Trophoblast cell (in vitro differentiated cells and primary cell): Measurements from ENCODE around the gene ARHGAP9.
"Not testable (repeated sequence)": the region's sequence is repeated elsewhere in the genome, so short reads cannot be mapped to it uniquely, and the experiment has no call there.

Source experiments
- DNase-seq, 2 donors: peaks; one replicate each; pipeline ENCODE4 v3.0.0-alpha.2; 2016
- H2AFZ ChIP-seq: 2 replicates; pipeline ENCODE4 v1.6.1; 2013; ENCODE audit warnings: low read length, moderate library complexity, mild to moderate bottlenecking; ENCODE audit not compliant: insufficient read depth, poor library complexity
- H2AK5ac ChIP-seq: 2 replicates; pipeline ENCODE4 v1.6.1; 2013; ENCODE audit warnings: mild to moderate bottlenecking, low read length
- H2BK120ac ChIP-seq: 2 replicates; pipeline ENCODE4 v1.6.1; 2013; ENCODE audit warnings: low read length, mild to moderate bottlenecking, moderate library complexity; ENCODE audit not compliant: insufficient read depth, poor library complexity
- H2BK12ac ChIP-seq: 2 replicates; pipeline ENCODE4 v1.6.1; 2013; ENCODE audit warnings: mild to moderate bottlenecking, low read length, moderate library complexity
- H2BK5ac ChIP-seq: 2 replicates; pipeline ENCODE4 v1.6.1; 2013; ENCODE audit warnings: low read length, low read depth, moderate library complexity, mild to moderate bottlenecking; ENCODE audit not compliant: poor library complexity
- H3K14ac ChIP-seq: 2 replicates; pipeline ENCODE4 v1.6.1; 2013; ENCODE audit warnings: mild to moderate bottlenecking, low read length
- H3K18ac ChIP-seq: 2 replicates; pipeline ENCODE4 v1.6.1; 2013; ENCODE audit warnings: mild to moderate bottlenecking, low read length
- H3K23ac ChIP-seq: 2 replicates; pipeline ENCODE4 v1.6.1; 2013; ENCODE audit warnings: low read length
- H3K27ac ChIP-seq: 2 replicates; pipeline ENCODE4 v1.5.1; 2013; ENCODE audit warnings: low read depth, mild to moderate bottlenecking, inconsistent platforms, low read length, moderate library complexity
- H3K27me3 ChIP-seq: 2 replicates; pipeline ENCODE4 v1.6.1; 2013; ENCODE audit warnings: inconsistent platforms, mild to moderate bottlenecking, low read length, moderate library complexity; ENCODE audit not compliant: insufficient read depth
- H3K36me3 ChIP-seq, 2 experiments: 1 replicate in 1 of 2; 2 replicates in 1 of 2; pipeline ENCODE4 v1.6.1; 2013; ENCODE audit warnings: low read length in 2 of 2, mild to moderate bottlenecking in 2 of 2, moderate library complexity in 1 of 2; ENCODE audit not compliant: insufficient read depth in 2 of 2, control insufficient read depth in 1 of 2
- H3K4ac ChIP-seq: 2 replicates; pipeline ENCODE4 v1.6.1; 2013; ENCODE audit warnings: low read depth, mild to moderate bottlenecking, low read length, moderate library complexity
- H3K4me1 ChIP-seq, 2 experiments: 1 replicate in 1 of 2; 2 replicates in 1 of 2; pipeline ENCODE4 v1.6.1; 2013; ENCODE audit warnings: low read length in 2 of 2, mild to moderate bottlenecking in 2 of 2, moderate library complexity in 1 of 2; ENCODE audit not compliant: insufficient read depth in 2 of 2, control insufficient read depth in 1 of 2
- H3K4me2 ChIP-seq: 2 replicates; pipeline ENCODE4 v1.6.1; 2013; ENCODE audit warnings: inconsistent platforms, mild to moderate bottlenecking, low read length, moderate library complexity
- H3K4me3 ChIP-seq: 2 replicates; pipeline ENCODE4 v1.5.1; 2013; ENCODE audit warnings: mild to moderate bottlenecking, low read depth, low read length, inconsistent platforms
- H3K79me1 ChIP-seq: one replicate; pipeline ENCODE4 v1.6.1; 2013; ENCODE audit warnings: low read length
- H3K79me2 ChIP-seq: 2 replicates; pipeline ENCODE4 v1.6.1; 2013; ENCODE audit warnings: low read length, mild to moderate bottlenecking; ENCODE audit not compliant: control insufficient read depth, insufficient read depth, poor library complexity
- H3K9ac ChIP-seq: 2 replicates; pipeline ENCODE4 v1.6.1; 2013; ENCODE audit warnings: mild to moderate bottlenecking, low read length
- H3K9me3 ChIP-seq: 2 replicates; pipeline ENCODE4 v1.6.1; 2013; ENCODE audit warnings: low read depth, mild to moderate bottlenecking, control low read depth, inconsistent platforms, low read length; ENCODE audit not compliant: insufficient read depth
- H4K12ac ChIP-seq: 2 replicates; pipeline ENCODE4 v1.6.1; 2013; ENCODE audit warnings: low read depth, mild to moderate bottlenecking, low read length, moderate library complexity
- H4K8ac ChIP-seq: 2 replicates; pipeline ENCODE4 v1.6.1; 2013; ENCODE audit warnings: low read depth, mild to moderate bottlenecking, low read length, moderate library complexity
- H4K91ac ChIP-seq: one replicate; pipeline ENCODE4 v1.6.1; 2013; ENCODE audit warnings: low read depth, mild to moderate bottlenecking, low read length, moderate library complexity
- WGBS: extraction: QIAGEN DNeasy Blood & Tissue Kit; methylation state at CpG from one replicate; pipeline ENCODE4 v1.1.7; 2013; ENCODE audit warnings: missing lambda C conversion rate; ENCODE audit not compliant: insufficient read length, insufficient coverage; ENCODE audit errors: extremely low coverage; 5-methylcytosine and 5-hydroxymethylcytosine counted together

Gene ARHGAP9

GRCh38 chr12:57507796-57508195 is 28.1 kb upstream of the ARHGAP9 start:
- not testable (repeated sequence) for H3K79me1 ChIP-seq, H2AK5ac ChIP-seq, H3K4me2 ChIP-seq, DNase-seq, H3K9me3 ChIP-seq, H3K79me2 ChIP-seq, H3K27ac ChIP-seq, H2BK12ac ChIP-seq, H3K9ac ChIP-seq, H2BK5ac ChIP-seq, H3K4me1 ChIP-seq, H2BK120ac ChIP-seq, H3K4ac ChIP-seq, H4K91ac ChIP-seq, H4K8ac ChIP-seq, H3K14ac ChIP-seq, H3K4me3 ChIP-seq, H3K18ac ChIP-seq, H4K12ac ChIP-seq, H3K27me3 ChIP-seq, H3K23ac ChIP-seq, H2AFZ ChIP-seq
- no CpG with 5 or more reads among the region's 28 CpGs for WGBS
- peaks cover 58 to 60% of the 10 kb centered on the region in 2 experiments for H3K36me3 ChIP-seq

GRCh38 chr12:57506541-57506940 is 26.9 kb upstream of the ARHGAP9 start:
- H3K14ac ChIP-seq, H3K4ac ChIP-seq, H3K4me1 ChIP-seq, DNase-seq, H2BK120ac ChIP-seq, H2BK12ac ChIP-seq, H2AFZ ChIP-seq, H2BK5ac ChIP-seq, H3K4me3 ChIP-seq, H4K91ac ChIP-seq, H3K23ac ChIP-seq, H2AK5ac ChIP-seq, H3K18ac ChIP-seq, H4K8ac ChIP-seq, H3K9me3 ChIP-seq, H4K12ac ChIP-seq, H3K79me1 ChIP-seq, H3K79me2 ChIP-seq, H3K9ac ChIP-seq, H3K27ac ChIP-seq, H3K4me2 ChIP-seq, H3K27me3 ChIP-seq: not testable (repeated sequence)
- WGBS = no CpG with 5 or more reads among the region's 4 CpGs
- peaks cover 60 to 61% of the 10 kb centered on the region in 2 experiments for H3K36me3 ChIP-seq

DNA sequence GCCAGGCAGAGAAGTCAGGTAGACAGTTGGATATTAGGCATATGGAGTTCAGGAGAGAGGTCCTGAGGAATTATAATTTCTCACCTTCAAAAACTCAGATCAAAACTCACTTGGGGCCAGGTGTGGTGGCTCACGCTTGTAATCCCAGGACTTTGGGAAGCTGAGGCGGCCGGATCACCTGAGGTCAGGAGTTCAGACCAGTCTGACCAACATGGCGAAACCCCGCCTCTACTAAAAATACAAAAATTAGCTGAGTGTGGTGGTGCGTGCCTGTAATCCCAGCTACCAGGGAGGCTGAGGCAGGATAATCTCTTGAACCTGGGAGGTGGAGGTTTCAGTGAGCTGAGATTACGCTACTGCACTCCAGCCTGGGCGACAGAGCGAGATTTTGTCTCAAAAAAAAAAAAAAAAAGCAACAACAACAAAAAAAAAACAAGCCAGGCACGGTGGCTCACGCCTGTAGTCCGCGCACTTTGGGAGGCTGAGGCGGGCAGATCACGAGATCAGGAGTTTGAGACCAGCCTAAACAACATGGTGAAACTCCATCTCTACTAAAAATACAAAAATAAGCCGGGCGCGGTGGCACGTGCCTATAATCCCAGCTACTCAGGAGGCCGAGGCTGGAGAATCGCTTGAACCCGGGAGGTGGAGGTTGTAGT is 22.8 kb upstream of the ARHGAP9 start:
- H3K79me1 ChIP-seq, H3K79me2 ChIP-seq, H3K23ac ChIP-seq, H4K91ac ChIP-seq, H2AK5ac ChIP-seq, H3K9me3 ChIP-seq, H3K14ac ChIP-seq, H3K27ac ChIP-seq, H3K4me3 ChIP-seq, H2BK120ac ChIP-seq, H3K4me2 ChIP-seq, H3K27me3 ChIP-seq, H2AFZ ChIP-seq, H3K9ac ChIP-seq, H2BK5ac ChIP-seq, H4K12ac ChIP-seq, H3K18ac ChIP-seq, DNase-seq, H4K8ac ChIP-seq, H3K4me1 ChIP-seq, H3K4ac ChIP-seq, H2BK12ac ChIP-seq: not testable (repeated sequence)
- peaks cover 58 to 70% of the 10 kb centered on the region in 2 experiments for H3K36me3 ChIP-seq
- WGBS = no CpG with 5 or more reads among the region's 22 CpGs

DNA sequence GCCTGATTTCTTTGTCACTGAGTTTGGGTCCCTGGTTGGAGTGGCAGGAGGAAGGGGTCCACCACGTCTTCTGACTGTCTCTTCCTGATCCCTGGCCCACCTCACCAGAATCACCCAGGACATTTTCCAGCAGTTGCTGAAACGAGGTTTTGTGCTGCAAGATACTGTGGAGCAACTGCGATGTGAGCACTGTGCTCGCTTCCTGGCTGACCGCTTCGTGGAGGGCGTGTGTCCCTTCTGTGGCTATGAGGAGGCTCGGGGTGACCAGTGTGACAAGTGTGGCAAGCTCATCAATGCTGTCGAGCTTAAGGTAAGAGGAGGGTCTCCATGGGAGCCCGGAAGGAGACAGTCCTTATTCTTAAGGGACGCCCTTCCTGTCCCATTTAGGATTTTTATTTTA is 20.5 kb upstream of the ARHGAP9 start:
- H3K4me3 ChIP-seq = no peak overlapping the region
- no peaks in the 10 kb centered on the region for H3K79me1 ChIP-seq
- no peak overlapping the region for H4K91ac ChIP-seq
- H4K8ac ChIP-seq = no peak overlapping the region
- H4K12ac ChIP-seq = no peak overlapping the region
- H2AFZ ChIP-seq = no peak overlapping the region
- H3K18ac ChIP-seq = no peak overlapping the region
- no peak overlapping the region for H3K4me2 ChIP-seq
- no peak overlapping the region for H2AK5ac ChIP-seq
- H2BK12ac ChIP-seq = no peak overlapping the region
- H3K23ac ChIP-seq = no peak overlapping the region
- no peak overlapping the region for H3K27ac ChIP-seq
- H3K9ac ChIP-seq = no peak overlapping the region
- no peak overlapping the region for H3K4ac ChIP-seq
- no CpG with 5 or more reads among the region's 11 CpGs for WGBS
- H3K4me1 ChIP-seq = no peaks in the 10 kb centered on the region
- H3K36me3 ChIP-seq = peaks cover 58 to 72% of the 10 kb centered on the region in 2 experiments
- H2BK120ac ChIP-seq = no peak overlapping the region
- H2BK5ac ChIP-seq = no peak overlapping the region
- no peak overlapping the region for H3K14ac ChIP-seq
- H3K9me3 ChIP-seq = no peaks in the 10 kb centered on the region
- DNase-seq = no peak
- no peaks in the 10 kb centered on the region for H3K79me2 ChIP-seq
- no peaks in the 10 kb centered on the region for H3K27me3 ChIP-seq
